ENCODE results near the gene STK10. TPM values are rescaled to one million over a fixed set of nuclear protein-coding genes. Genes with fewer than 3 reads are reported as not detected.

Gene STK10
- total RNA-seq, 2 experiments from 2014 or later = 211 to 229 TPM

DNA sequence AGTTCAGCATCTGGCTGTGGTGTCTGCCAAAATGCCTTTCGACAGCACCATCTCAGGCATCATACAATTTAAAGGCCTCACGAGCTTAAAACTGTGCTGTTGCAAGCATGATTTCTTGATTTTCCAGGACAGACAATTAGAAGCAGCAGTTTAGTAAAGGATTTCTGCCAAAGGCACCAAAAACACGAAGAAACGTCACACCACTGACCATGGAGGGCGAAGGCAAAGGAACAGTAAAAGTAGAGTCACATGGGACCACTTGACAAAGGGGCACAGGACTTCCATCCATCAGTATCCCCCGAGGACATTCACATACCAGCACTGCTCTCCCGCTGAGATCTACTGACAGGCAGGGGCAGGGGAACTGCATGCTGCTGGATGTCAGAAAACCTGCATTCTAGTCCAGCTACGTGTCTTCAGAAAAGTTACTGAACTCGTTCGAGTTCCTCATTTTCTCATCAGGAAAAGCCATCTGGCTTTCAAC is 111.2 kb downstream of the STK10 start:
- CTCF ChIA-PET = no interaction called here
- Histone ChIP-seq H3K27ac (ENCODE audit: low read depth in 1 of 2, low read length in 2 of 2) (no peak overlapping the region), H3K9me3 (ENCODE audit: control insufficient read depth in 1 of 2, insufficient read depth in 1 of 2, low read length in 2 of 2) (no peaks in the 10 kb centered on the region), H3K36me3 (ENCODE audit: insufficient read depth, low read length) (peaks cover 87% of the 10 kb centered on the region), H3K27me3 (ENCODE audit: control insufficient read depth in 1 of 2, insufficient read depth in 2 of 2, low read length in 2 of 2) (no peaks in the 10 kb centered on the region), H3K4me1 (ENCODE audit: insufficient read depth, low read length) (peaks cover 17% of the 10 kb centered on the region), H3K4me3 (ENCODE audit: low read length) (no peak overlapping the region)
- POLR2A ChIA-PET = no interaction called here
- intact Hi-C loops (cut with DNase I, micrococcal nuclease) = no loop called here
- ATAC-seq (ENCODE audit: poor library complexity) (no peak), DNase-seq (no peak)
- no peaks in the 10 kb centered on the region for H3K27me3 Mint-ChIP-seq
- peak overlapping the region; percentile 51 for H3K27ac Mint-ChIP-seq
- TF ChIP-seq, protein P1, sequence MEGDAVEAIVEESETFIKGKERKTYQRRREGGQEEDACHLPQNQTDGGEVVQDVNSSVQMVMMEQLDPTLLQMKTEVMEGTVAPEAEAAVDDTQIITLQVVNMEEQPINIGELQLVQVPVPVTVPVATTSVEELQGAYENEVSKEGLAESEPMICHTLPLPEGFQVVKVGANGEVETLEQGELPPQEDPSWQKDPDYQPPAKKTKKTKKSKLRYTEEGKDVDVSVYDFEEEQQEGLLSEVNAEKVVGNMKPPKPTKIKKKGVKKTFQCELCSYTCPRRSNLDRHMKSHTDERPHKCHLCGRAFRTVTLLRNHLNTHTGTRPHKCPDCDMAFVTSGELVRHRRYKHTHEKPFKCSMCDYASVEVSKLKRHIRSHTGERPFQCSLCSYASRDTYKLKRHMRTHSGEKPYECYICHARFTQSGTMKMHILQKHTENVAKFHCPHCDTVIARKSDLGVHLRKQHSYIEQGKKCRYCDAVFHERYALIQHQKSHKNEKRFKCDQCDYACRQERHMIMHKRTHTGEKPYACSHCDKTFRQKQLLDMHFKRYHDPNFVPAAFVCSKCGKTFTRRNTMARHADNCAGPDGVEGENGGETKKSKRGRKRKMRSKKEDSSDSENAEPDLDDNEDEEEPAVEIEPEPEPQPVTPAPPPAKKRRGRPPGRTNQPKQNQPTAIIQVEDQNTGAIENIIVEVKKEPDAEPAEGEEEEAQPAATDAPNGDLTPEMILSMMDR (IDR thresholded peaks at IDR 0.05) = no peak
- peaks cover 29% of the 10 kb centered on the region for H3K4me1 Mint-ChIP-seq (ENCODE audit: low read depth)
- H3K36me3 Mint-ChIP-seq (ENCODE audit: low read depth) = peaks cover 77% of the 10 kb centered on the region
- no peak overlapping the region for H3K4me3 Mint-ChIP-seq
- no peaks in the 10 kb centered on the region for H3K9me3 Mint-ChIP-seq

DNA sequence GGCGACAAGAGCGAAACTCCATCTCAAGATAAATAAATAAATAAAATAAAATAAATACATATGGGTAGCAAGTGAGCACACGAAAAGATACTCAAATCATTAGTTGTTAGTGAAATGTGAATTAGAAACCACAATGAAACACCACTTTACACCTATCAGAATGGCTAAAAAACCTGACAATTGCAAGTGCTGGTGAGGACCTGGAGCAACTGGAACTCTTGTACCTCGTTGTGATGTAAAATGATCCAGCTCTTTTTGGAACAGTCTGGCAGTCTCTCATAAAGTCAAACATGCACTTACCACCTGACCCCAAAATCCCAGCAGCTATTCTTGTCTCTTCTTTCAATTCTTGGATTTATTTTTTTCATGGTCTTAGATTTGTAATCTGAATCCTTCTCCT is 112.4 kb downstream of the STK10 start:
- TF ChIP-seq, protein P1 (IDR thresholded peaks at IDR 0.05) = no peak
- Histone ChIP-seq H3K36me3 (ENCODE audit: insufficient read depth, low read length) (peaks cover 82% of the 10 kb centered on the region), H3K27me3 (ENCODE audit: control insufficient read depth in 1 of 2, insufficient read depth in 2 of 2, low read length in 2 of 2) (no peaks in the 10 kb centered on the region), H3K4me3 (ENCODE audit: low read length) (no peak overlapping the region), H3K9me3 (ENCODE audit: control insufficient read depth in 1 of 2, insufficient read depth in 1 of 2, low read length in 2 of 2) (no peaks in the 10 kb centered on the region), H3K4me1 (ENCODE audit: insufficient read depth, low read length) (peaks cover 26% of the 10 kb centered on the region), H3K27ac (ENCODE audit: low read depth in 1 of 2, low read length in 2 of 2) (no peak overlapping the region)
- ChIA-PET CTCF (no interaction called here), POLR2A (interaction anchor here (1.3 kb wide), 1 partner anchor 17 kb away, joined by 4 read pairs; no protein-coding TSS in a partner anchor)
- intact Hi-C loops (cut with DNase I, micrococcal nuclease) = no loop called here
- peak overlapping the region; percentile 52 for H3K27ac Mint-ChIP-seq
- H3K27me3 Mint-ChIP-seq = no peaks in the 10 kb centered on the region
- no peak for ATAC-seq (ENCODE audit: poor library complexity)
- H3K4me3 Mint-ChIP-seq = no peak overlapping the region
- no peak for DNase-seq
- H3K9me3 Mint-ChIP-seq = no peaks in the 10 kb centered on the region
- peaks cover 76% of the 10 kb centered on the region for H3K36me3 Mint-ChIP-seq (ENCODE audit: low read depth)
- peaks cover 37% of the 10 kb centered on the region for H3K4me1 Mint-ChIP-seq (ENCODE audit: low read depth)

DNA sequence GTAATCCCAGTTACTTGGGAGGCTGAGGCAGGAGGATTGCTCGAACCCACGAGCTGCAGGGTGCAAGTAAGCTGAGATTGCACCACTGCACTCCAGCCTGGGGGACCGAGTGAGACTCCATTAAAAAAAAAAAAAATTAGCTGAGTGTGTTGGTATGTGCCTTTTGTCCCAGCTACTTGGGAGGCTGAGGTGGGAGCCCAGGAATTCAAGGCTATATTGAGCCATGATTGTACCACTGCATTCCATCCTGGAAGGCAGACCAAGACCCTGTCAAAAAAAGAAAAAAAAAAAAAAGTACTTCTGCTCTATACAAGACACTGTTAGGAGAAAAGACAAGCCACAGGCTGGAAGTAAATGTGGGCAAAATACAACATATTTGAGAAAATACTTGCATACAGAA is 113.1 kb downstream of the STK10 start:
- no peak overlapping the region for H3K4me3 ChIP-seq (ENCODE audit: low read length)
- Mint-ChIP-seq H3K27ac (no peak overlapping the region), H3K27me3 (no peaks in the 10 kb centered on the region), H3K36me3 (ENCODE audit: low read depth) (peaks cover 74% of the 10 kb centered on the region), H3K4me1 (ENCODE audit: low read depth) (peaks cover 37% of the 10 kb centered on the region), H3K4me3 (no peak overlapping the region), H3K9me3 (no peaks in the 10 kb centered on the region)
- no peak for ATAC-seq (ENCODE audit: poor library complexity)
- H3K27ac ChIP-seq (ENCODE audit: low read depth in 1 of 2, low read length in 2 of 2) = no peak overlapping the region
- H3K27me3 ChIP-seq (ENCODE audit: control insufficient read depth in 1 of 2, insufficient read depth in 2 of 2, low read length in 2 of 2) = no peaks in the 10 kb centered on the region
- POLR2A ChIA-PET = interaction anchor here (1.3 kb wide), 1 partner anchor 16 kb away, joined by 4 read pairs; no protein-coding TSS in a partner anchor
- no peak for DNase-seq
- peaks cover 26% of the 10 kb centered on the region for H3K4me1 ChIP-seq (ENCODE audit: insufficient read depth, low read length)
- TF ChIP-seq, protein P1 (IDR thresholded peaks at IDR 0.05) = no peak
- intact Hi-C loops (cut with DNase I, micrococcal nuclease) = no loop called here
- CTCF ChIA-PET = no interaction called here
- peaks cover 77% of the 10 kb centered on the region for H3K36me3 ChIP-seq (ENCODE audit: insufficient read depth, low read length)
- no peaks in the 10 kb centered on the region for H3K9me3 ChIP-seq (ENCODE audit: control insufficient read depth in 1 of 2, insufficient read depth in 1 of 2, low read length in 2 of 2)
